WTC11 (cell line): ENCODE data around the gene ACACA. TPM values are rescaled to one million over a fixed set of nuclear protein-coding genes. Genes with fewer than 3 reads are reported as not detected.
A peak's percentile ranks its signal among the peaks of the same experiment; 100 is the strongest.

Experiments used
- ATAC-seq: fragments of 200-7000 bp; cut with Tn5 transposase; 2 replicates; pipeline ENCODE4 v1.10.0; 2021; ENCODE audit warnings: mild to moderate bottlenecking, moderate library complexity
- CTCF ChIA-PET: fragments of 300-600 bp; sonication (Branson Sonifier 250); formaldehyde crosslinking; loops from one replicate; lab custom pipeline; 2021; ENCODE audit warnings: antibody characterized with exemption; lab: Charles Lee
- POLR2A ChIA-PET: fragments of 350-600 bp; sonication (Branson Sonifier 250); formaldehyde crosslinking; loops from one replicate; lab custom pipeline; 2021; ENCODE audit warnings: antibody characterized with exemption; lab: Charles Lee
- DNase-seq: peaks from one replicate; pipeline ENCODE4 v3.0.0; 2021; ENCODE audit warnings: low spot score
- H3K27ac Mint-ChIP-seq: 2 replicates; pipeline ENCODE4 v1.8.0; 2021; ENCODE audit warnings: mixed read lengths
- H3K27me3 Mint-ChIP-seq: 2 replicates; pipeline ENCODE4 v1.8.0; 2021; ENCODE audit warnings: low read depth, mild to moderate bottlenecking, moderate library complexity, mixed read lengths
- H3K36me3 Mint-ChIP-seq: 2 replicates; pipeline ENCODE4 v1.8.0; 2021; ENCODE audit warnings: mixed read lengths
- H3K4me1 Mint-ChIP-seq: 2 replicates; pipeline ENCODE4 v1.8.0; 2022; ENCODE audit warnings: mixed read lengths
- H3K4me3 Mint-ChIP-seq: 2 replicates; pipeline ENCODE4 v1.8.0; 2021; ENCODE audit warnings: mild to moderate bottlenecking, moderate library complexity, mixed read lengths
- H3K9me3 Mint-ChIP-seq: 2 replicates; pipeline ENCODE4 v1.8.0; 2021; ENCODE audit warnings: mixed read lengths
- AFF4 ChIP-seq: sonication (generic); formaldehyde crosslinking; IDR thresholded peaks from 2 replicates; pipeline ENCODE4 v1.8.1; 2023; ENCODE audit warnings: mild to moderate bottlenecking, missing genetic modification reagents, borderline replicate concordance
- ATF1 ChIP-seq: sonication (generic); formaldehyde crosslinking; IDR thresholded peaks from 2 replicates; pipeline ENCODE4 v1.8.1; 2023; ENCODE audit warnings: mild to moderate bottlenecking, moderate library complexity, missing genetic modification reagents
- ATF6 ChIP-seq: sonication (generic); formaldehyde crosslinking; IDR thresholded peaks from 2 replicates; pipeline ENCODE4 v1.8.1; 2023; ENCODE audit warnings: mild to moderate bottlenecking, missing genetic modification reagents
- E2F4 ChIP-seq: sonication (generic); formaldehyde crosslinking; IDR thresholded peaks from 2 replicates; pipeline ENCODE4 v1.8.1; 2022; ENCODE audit warnings: low read depth, mild to moderate bottlenecking, moderate library complexity, missing genetic modification reagents, borderline replicate concordance
- ESRRA ChIP-seq: sonication (generic); formaldehyde crosslinking; IDR thresholded peaks from 2 replicates; pipeline ENCODE4 v1.8.1; 2022; ENCODE audit warnings: mild to moderate bottlenecking, missing genetic modification reagents, borderline replicate concordance
- FOXK1 ChIP-seq: sonication (generic); formaldehyde crosslinking; IDR thresholded peaks from 2 replicates; pipeline ENCODE4 v1.8.0; 2022; ENCODE audit warnings: mild to moderate bottlenecking, moderate library complexity, missing genetic modification reagents
- FOXP1 ChIP-seq: sonication (generic); formaldehyde crosslinking; IDR thresholded peaks from 2 replicates; pipeline ENCODE4 v1.8.0; 2022; ENCODE audit warnings: missing genetic modification reagents, mild to moderate bottlenecking, moderate library complexity, borderline replicate concordance
- HMGA2 ChIP-seq: fragments of 250-450 bp; sonication (Bioruptor Pico); IDR thresholded peaks from 2 replicates; pipeline ENCODE4 v1.4.0; 2021; ENCODE audit warnings: mild to moderate bottlenecking, moderate library complexity
- HMGXB4 ChIP-seq: sonication (generic); formaldehyde crosslinking; IDR thresholded peaks from 2 replicates; pipeline ENCODE4 v1.8.1; 2023; ENCODE audit warnings: mild to moderate bottlenecking, moderate library complexity, missing genetic modification reagents
- NR3C1 ChIP-seq: sonication (generic); formaldehyde crosslinking; conservative IDR thresholded peaks from 2 replicates; pipeline ENCODE4 v1.8.1; 2023; ENCODE audit warnings: low read depth, mild to moderate bottlenecking, missing genetic modification reagents
- OVOL2 ChIP-seq: fragments of 250-450 bp; sonication (Bioruptor Pico); IDR thresholded peaks from 2 replicates; pipeline ENCODE4 v1.9.0; 2021; ENCODE audit warnings: mild to moderate bottlenecking, borderline replicate concordance
- RELA ChIP-seq: sonication (generic); formaldehyde crosslinking; IDR thresholded peaks from 2 replicates; pipeline ENCODE4 v1.8.1; 2022; ENCODE audit warnings: missing genetic modification reagents, mild to moderate bottlenecking, borderline replicate concordance
- SOX15 ChIP-seq: fragments of 250-450 bp; sonication (Bioruptor Pico); IDR thresholded peaks from 2 replicates; pipeline ENCODE4 v1.9.0; 2021; ENCODE audit warnings: mild to moderate bottlenecking
- TEAD4 ChIP-seq: sonication (generic); formaldehyde crosslinking; IDR thresholded peaks from 2 replicates; pipeline ENCODE4 v1.8.0; 2022; ENCODE audit warnings: mild to moderate bottlenecking, missing genetic modification reagents
- TP53 ChIP-seq: sonication (generic); formaldehyde crosslinking; IDR thresholded peaks from 2 replicates; pipeline ENCODE4 v1.8.1; 2023; ENCODE audit warnings: mild to moderate bottlenecking, missing genetic modification reagents
- ZNF232 ChIP-seq: sonication (generic); formaldehyde crosslinking; IDR thresholded peaks from 2 replicates; pipeline ENCODE4 v1.8.0; 2022; ENCODE audit warnings: mild to moderate bottlenecking, missing genetic modification reagents
- ZNF317 ChIP-seq: sonication (generic); formaldehyde crosslinking; IDR thresholded peaks from 2 replicates; pipeline ENCODE4 v1.8.1; 2023; ENCODE audit warnings: low read depth, mild to moderate bottlenecking, moderate library complexity, missing genetic modification reagents, borderline replicate concordance
- ZNF425 ChIP-seq: fragments of 250-450 bp; sonication (Bioruptor Pico); conservative IDR thresholded peaks from 2 replicates; pipeline ENCODE4 v1.9.0; 2021; ENCODE audit warnings: mild to moderate bottlenecking
- total RNA-seq: library from RNA; stranded (reverse); gene quantifications from 3 replicates; pipeline ENCODE4 v1.2.3, GENCODE V29; 2021

Gene ACACA
- total RNA-seq, 1 experiment from 2014 or later = 167 TPM

GRCh38 chr17:37273409-37274051, 133.1 kb downstream of the ACACA start:
- Mint-ChIP-seq H3K36me3 (peaks cover 59% of the 10 kb centered on the region), H3K9me3 (no peaks in the 10 kb centered on the region), H3K4me1 (no peaks in the 10 kb centered on the region), H3K4me3 (no peak overlapping the region), H3K27me3 (no peaks in the 10 kb centered on the region), H3K27ac (no peak overlapping the region)
- CTCF ChIA-PET = interaction anchor here (1.1 kb wide), 1 partner anchor 100 kb away, joined by 4 read pairs; no protein-coding TSS in a partner anchor
- DNase-seq (no peak), ATAC-seq (peak; percentile 60)
- TF ChIP-seq NR3C1 (CRISPR knock-in tag) (no peak), HMGXB4 (CRISPR knock-in tag) (no peak), ATF6 (CRISPR knock-in tag) (no peak), HMGA2 (CRISPR knock-in tag) (no peak), RELA (CRISPR knock-in tag) (no peak), FOXK1 (CRISPR knock-in tag) (no peak), FOXP1 (CRISPR knock-in tag) (no peak), OVOL2 (CRISPR knock-in tag) (no peak), TP53 (CRISPR knock-in tag) (no peak)
- POLR2A ChIA-PET = no interaction called here

- ATAC-seq (no peak), DNase-seq (no peak)
- ChIA-PET CTCF (no interaction called here), POLR2A (no interaction called here)
- no peak overlapping the region for H3K4me3 Mint-ChIP-seq
- no peak overlapping the region for H3K27ac Mint-ChIP-seq
- peaks cover 73% of the 10 kb centered on the region for H3K36me3 Mint-ChIP-seq
- TF ChIP-seq ATF1 (CRISPR knock-in tag) (no peak), ATF6 (CRISPR knock-in tag) (no peak), E2F4 (no peak), ESRRA (CRISPR knock-in tag) (no peak), TEAD4 (CRISPR knock-in tag) (no peak), ZNF317 (CRISPR knock-in tag) (no peak), ZNF425 (no peak), ZNF232 (CRISPR knock-in tag) (no peak), AFF4 (no peak), SOX15 (CRISPR knock-in tag) (no peak)
- TF ChIP-seq, all 79 proteins: peak for 0
- Mint-ChIP-seq H3K9me3 (peaks cover 21% of the 10 kb centered on the region), H3K27me3 (no peaks in the 10 kb centered on the region), H3K4me1 (no peaks in the 10 kb centered on the region)
Measured at GRCh38 chr17:37265446-37266173, 141.0 kb downstream of the ACACA start.
